ENCODE data around the gene PSMB8.
"Not testable (repeated sequence)": the region's sequence is repeated elsewhere in the genome, so short reads cannot be mapped to it uniquely, and the experiment has no call there.

Gene PSMB8

GRCh38 chr6:32843979-32844838, at the start of gene PSMB8:
Gene PSMB8, minus strand, starts transcription at chr6:32844047. Its CDS starts 51 bp downstream, at chr6:32843996.
- peak; percentile 99 for DNase-seq

- DNase-seq = no peak
Observed at GRCh38 chr6:32890831-32891230, 47.0 kb upstream of the PSMB8 start.

- no peak for DNase-seq
Observed at GRCh38 chr6:32889533-32889932, 45.7 kb upstream of the PSMB8 start.

GRCh38 chr6:32888576-32888975, 44.7 kb upstream of the PSMB8 start:
- no peak for DNase-seq

- no peak for DNase-seq
Observed at GRCh38 chr6:32887616-32888015, 43.8 kb upstream of the PSMB8 start.

- no peak for DNase-seq
Observed at GRCh38 chr6:32886681-32887383, 43.0 kb upstream of the PSMB8 start.

- peak; percentile 80 for DNase-seq
Observed at GRCh38 chr6:32885698-32886286, 41.9 kb upstream of the PSMB8 start.

GRCh38 chr6:32883789-32884188, 39.9 kb upstream of the PSMB8 start:
- no peak for DNase-seq

GRCh38 chr6:32882879-32883250, 39.0 kb upstream of the PSMB8 start:
- no peak for DNase-seq

GRCh38 chr6:32880962-32881361, 37.1 kb upstream of the PSMB8 start:
- DNase-seq = not testable (repeated sequence)

- DNase-seq = no peak
Observed at GRCh38 chr6:32879691-32880090, 35.8 kb upstream of the PSMB8 start.

GRCh38 chr6:32876603-32877002, 32.8 kb upstream of the PSMB8 start:
- no peak for DNase-seq

GRCh38 chr6:32873947-32874346, 30.1 kb upstream of the PSMB8 start:
- DNase-seq = not testable (repeated sequence)

GRCh38 chr6:32868257-32868788, 24.5 kb upstream of the PSMB8 start:
- peak; percentile 89 for DNase-seq

GRCh38 chr6:32867554-32868256, 23.9 kb upstream of the PSMB8 start:
- DNase-seq = no peak

- DNase-seq = peak; percentile 39
Observed at GRCh38 chr6:32867022-32867477, 23.2 kb upstream of the PSMB8 start.

GRCh38 chr6:32865724-32866443, 22.0 kb upstream of the PSMB8 start:
- DNase-seq = no peak

- DNase-seq = no peak
Observed at GRCh38 chr6:32862725-32863124, 18.9 kb upstream of the PSMB8 start.

GRCh38 chr6:32860674-32861073, 16.8 kb upstream of the PSMB8 start:
- DNase-seq = no peak

GRCh38 chr6:32858194-32858593, 14.3 kb upstream of the PSMB8 start:
- no peak for DNase-seq

- DNase-seq = no peak
Observed at GRCh38 chr6:32857156-32857891, 13.5 kb upstream of the PSMB8 start.

Data from CD4-positive, alpha-beta T cell treated with Interleukin-21 for 1 hour (primary cell).